Measurements from ENCODE around the gene ERP44.
"Not testable (repeated sequence)": the region's sequence is repeated elsewhere in the genome, so short reads cannot be mapped to it uniquely, and the experiment has no call there.

Gene ERP44

DNA sequence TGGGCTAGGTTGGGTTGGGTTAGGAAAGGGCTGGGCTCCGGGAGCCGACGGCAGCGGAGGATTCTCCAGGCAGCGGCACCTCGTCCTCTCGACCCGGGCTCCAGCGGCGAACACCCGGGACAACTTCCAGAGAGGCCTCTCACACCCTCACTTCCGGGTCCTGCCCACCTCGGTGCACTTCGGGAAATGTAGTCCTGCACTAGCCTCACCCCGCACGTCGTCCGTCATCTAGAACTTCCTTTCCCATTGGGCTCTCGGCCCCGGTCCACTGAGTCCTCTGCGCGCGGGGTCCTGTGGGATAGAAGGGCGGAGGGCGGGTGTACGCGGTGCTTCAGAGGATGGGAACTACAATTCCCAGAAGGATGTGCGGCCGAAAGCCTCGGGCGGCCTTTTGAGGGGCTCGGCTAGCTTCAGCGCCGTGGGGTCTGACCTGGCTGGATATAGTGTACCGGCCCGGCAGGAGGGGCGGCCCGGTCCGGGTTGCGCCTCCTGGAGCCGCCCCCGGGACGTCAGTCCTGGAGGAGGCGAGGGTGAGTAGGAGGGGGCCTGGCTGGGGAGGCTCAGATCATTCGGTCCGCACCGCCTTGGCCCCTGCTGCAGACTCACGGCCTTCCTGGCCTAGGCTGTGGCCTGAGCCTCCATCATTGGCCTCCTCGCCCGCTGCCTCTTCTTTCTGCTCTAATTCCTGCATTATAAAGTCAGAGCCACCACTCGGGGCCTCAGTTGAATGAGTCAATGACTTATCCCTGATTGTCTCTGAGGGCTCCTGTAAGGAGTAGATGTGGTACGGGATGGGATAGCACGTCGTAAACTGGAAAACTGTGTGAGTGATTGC, at the start of gene ERP44, which contains the start of gene INVS:
Gene ERP44 (minus strand): TSS at position 114 of the 835 bp plus-strand sequence. CDS start 160 bp downstream, outside the sequence.
Gene INVS (plus strand): TSS at position 357 of the 835 bp plus-strand sequence. CDS start 5,279 bp downstream, outside the sequence.
- DNase-seq (ENCODE audit: low read depth in 3 of 3) = peak; percentile 96 to 98 (median 96)

GRCh38 chr9:100145976-100146375, 47.2 kb upstream of the ERP44 start:
- not testable (repeated sequence) for DNase-seq (ENCODE audit: low read depth in 3 of 3)

DNA sequence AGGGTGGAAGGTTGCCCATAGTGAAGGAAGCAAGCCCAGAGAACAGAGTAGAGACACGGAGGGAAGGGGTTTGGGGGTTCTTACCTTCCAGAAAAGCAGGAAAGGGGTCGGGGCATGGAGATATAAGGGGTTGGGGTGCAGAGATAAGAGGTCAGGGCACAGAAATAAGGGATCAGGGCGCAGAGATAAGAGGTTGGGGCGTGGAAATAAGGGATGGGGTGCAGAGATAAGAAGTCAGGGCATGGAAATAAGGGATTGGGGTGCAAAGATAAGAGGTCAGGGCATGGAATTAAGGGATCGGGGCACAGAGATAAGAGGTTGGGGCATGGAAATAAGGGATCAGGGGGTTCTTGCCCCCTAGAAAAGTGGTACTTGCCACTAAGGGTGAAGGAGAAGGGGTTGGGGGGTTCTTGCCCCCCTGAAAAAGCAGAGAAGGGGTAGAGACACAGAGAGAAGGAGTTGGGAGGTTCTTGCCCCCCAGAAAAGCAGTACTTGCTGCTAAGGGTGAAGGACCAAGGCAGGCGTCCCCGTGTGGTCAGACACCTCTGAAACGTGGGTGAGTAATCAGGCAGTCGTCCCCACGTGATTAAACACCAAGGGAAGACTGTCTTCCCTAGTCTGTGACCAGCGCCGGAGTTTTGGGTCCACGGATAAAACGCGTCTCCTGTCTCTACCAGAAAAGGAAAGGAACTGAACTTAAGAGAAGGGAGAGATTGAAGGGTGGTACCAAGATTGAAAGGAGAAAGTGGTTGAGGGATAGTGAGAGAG, 46.6 kb upstream of the ERP44 start:
- not testable (repeated sequence) for DNase-seq (ENCODE audit: low read depth in 3 of 3)

- not testable (repeated sequence) for DNase-seq (ENCODE audit: low read depth in 3 of 3)
Measured at GRCh38 chr9:100141862-100142261, 43.1 kb upstream of the ERP44 start.

DNA sequence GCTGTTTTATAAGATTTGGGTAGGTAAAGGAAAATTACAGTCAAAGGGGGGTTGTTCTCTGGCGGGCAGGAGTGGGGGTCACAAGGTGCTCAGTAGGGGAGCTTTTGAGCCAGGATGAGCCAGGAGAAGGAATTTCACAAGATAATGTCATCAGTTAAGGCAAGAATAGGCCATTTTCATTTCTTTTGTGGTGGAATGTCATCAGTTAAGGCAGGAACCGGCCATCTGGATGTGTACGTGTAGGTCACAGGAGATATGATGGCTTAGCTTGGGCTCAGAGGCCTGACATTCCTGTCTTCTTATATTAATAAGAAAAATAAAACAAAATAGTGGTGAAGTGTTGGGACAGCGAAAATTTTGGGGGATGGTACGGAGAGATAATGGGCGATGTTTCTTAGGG, 41.5 kb upstream of the ERP44 start:
- DNase-seq (ENCODE audit: low read depth in 3 of 3) = not testable (repeated sequence)

- DNase-seq (ENCODE audit: low read depth in 3 of 3) = not testable (repeated sequence)
Measured at GRCh38 chr9:100136799-100137198, 38.0 kb upstream of the ERP44 start.

DNA sequence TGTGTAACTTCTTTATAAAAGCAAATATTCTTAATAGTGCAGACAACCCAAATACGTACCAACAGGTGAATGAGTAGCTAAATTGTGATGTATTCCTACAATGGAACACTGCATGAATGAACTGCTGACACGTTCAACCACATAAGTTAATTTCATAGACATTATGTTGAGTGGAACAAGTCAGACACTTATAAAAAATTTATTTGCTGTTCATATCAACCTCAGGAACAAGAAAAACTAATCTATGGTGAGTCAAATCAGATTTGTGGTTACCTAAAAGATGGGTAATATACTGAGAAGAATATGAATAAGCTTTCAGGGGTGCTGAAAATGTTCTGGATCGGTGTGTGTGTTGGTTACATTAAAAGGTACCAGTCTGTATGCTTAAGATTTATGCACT, 35.9 kb upstream of the ERP44 start:
- no peak for DNase-seq (ENCODE audit: low read depth in 3 of 3)

DNA sequence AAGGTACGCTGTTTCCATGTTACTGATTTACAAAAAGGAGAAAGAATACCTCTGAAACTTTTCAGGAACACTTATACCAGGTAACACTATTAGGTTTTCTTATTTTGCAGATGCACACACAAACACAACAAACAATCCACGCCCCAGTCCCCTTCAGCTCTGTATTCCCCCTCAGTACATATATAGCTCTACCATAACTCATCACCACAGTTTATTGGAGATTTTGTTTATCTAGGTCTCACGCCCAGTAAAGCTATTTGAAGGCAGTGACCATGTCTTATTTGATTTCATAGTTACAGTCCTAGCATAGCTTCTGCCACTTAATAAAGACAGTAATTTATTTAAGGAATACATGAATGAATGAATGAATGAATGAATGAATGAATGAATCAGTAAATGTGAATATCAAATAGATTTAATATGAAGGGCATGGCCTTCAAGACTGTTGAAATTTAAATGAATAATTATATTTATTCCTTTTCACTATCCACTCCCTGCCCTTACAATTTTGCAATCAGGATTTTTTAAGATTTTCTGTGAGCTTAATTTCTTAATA, 33.2 kb upstream of the ERP44 start:
- no peak for DNase-seq (ENCODE audit: low read depth in 3 of 3)

GRCh38 chr9:100131216-100131615, 32.4 kb upstream of the ERP44 start:
- DNase-seq (ENCODE audit: low read depth in 3 of 3) = no peak

DNA sequence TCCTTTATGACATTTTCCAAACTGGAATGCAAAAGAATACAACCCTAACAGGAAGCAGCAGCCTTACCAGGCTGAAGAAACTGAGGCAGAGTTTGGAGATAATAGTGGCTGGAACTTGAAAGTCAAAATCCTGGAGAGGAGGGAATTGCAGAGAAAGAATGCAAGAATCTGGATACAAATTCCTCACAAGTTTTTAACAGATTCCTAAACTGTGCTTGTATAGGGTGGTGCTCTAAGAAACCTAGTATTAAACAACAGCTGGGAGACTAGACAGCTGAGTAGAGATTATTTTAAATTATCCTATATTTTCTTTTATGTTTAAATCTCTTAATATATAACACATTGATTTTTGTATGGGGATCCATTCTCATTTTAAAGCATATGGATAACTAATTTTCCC, 31.0 kb upstream of the ERP44 start:
- no peak for DNase-seq (ENCODE audit: low read depth in 3 of 3)

DNA sequence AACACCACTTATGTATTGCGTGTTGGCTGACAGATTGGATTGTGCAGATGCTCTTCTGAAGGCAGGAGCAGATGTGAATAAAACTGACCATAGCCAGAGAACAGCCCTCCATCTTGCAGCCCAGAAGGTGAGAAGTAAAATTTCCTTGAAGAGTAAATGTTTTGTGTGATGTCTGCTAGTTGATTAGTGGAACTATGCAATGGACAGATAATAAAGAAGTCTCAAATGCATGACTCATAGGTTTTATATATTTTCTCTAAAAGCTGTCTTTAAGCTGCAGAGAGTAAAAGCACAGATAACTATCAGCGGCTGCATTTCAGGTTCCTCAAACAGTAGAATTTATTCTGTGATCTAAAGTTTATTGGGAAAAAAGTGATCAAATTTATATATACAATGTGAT, 27.6 kb upstream of the ERP44 start:
- DNase-seq (ENCODE audit: low read depth in 3 of 3) = no peak

GRCh38 chr9:100125910-100126309, 27.1 kb upstream of the ERP44 start:
- DNase-seq (ENCODE audit: low read depth in 3 of 3) = no peak

- no peak for DNase-seq (ENCODE audit: low read depth in 3 of 3)
Measured at GRCh38 chr9:100125236-100125635, 26.4 kb upstream of the ERP44 start.

GRCh38 chr9:100120286-100120685, 21.5 kb upstream of the ERP44 start:
- no peak for DNase-seq (ENCODE audit: low read depth in 3 of 3)

DNA sequence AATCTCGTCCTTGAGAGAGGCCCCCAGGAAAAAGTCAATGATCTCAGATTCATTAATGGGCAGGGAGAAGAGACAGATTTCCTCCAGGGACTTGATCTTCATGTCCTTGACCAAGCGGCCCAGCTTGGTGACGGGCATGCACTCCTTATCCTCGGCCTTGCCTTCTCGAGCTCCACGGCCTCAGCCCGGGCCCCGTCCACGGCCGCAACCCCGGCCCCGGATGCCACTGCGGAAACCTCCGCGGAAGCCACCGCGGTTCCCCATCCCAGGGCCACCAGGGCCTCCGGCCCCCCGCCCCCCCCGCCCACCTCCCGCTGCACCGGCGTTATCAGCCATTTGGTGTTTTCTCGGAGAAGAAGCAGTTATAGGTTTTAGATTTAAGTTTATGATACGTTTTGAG, 18.5 kb upstream of the ERP44 start:
- DNase-seq (ENCODE audit: low read depth in 3 of 3) = no peak

DNA sequence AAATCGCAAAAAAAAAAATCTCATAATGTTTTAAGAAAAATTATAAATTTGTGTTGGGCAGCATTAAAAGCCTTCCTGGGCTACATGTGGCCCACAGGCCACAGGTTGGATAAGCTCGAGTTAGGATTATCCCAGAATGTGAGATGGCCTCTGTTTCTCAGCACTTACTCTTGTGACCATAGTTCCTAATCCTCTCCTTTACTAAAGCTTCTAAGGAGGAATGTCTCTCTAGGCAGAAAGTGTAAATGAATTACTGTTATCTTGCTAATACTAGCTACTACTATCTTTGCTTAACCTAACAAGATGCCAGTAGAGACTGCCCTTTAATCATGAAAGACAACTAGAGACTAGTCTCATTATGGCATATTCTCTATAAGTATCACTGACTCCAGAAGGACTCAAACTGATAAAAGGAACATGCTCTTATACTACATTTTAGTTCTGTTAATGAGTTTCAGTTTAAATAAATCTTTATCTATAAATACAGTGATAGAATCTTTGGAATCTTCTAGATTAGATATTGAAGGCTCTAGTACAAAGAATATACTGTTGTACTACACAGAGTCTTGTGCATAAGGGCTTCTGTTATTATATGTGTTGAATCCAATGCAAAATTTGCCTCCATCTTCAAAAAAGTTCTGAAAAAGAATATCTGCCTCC, 14.0 kb upstream of the ERP44 start:
- no peak for DNase-seq (ENCODE audit: low read depth in 3 of 3)

- DNase-seq (ENCODE audit: low read depth in 3 of 3) = no peak
Measured at GRCh38 chr9:100111235-100111634, 12.4 kb upstream of the ERP44 start.

DNA sequence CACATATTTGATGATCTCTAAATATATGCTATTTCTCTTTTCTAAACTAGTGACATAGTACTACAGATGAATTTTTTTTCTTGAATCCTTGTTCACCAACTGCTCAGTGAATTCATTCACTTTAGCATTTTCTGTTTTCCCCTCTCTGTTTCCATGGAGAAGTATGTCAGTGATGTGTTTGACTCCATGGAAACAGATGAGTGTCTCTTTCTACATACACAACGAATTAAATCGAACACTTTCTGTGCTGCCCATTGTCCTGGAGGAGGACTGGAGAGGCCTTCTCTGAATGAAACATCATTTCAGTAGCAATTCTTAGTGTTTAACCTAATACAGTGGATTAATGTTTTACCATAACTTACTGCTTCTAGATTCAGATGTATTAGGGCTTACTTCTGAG, 9.8 kb upstream of the ERP44 start:
- no peak for DNase-seq (ENCODE audit: low read depth in 3 of 3)

DNA sequence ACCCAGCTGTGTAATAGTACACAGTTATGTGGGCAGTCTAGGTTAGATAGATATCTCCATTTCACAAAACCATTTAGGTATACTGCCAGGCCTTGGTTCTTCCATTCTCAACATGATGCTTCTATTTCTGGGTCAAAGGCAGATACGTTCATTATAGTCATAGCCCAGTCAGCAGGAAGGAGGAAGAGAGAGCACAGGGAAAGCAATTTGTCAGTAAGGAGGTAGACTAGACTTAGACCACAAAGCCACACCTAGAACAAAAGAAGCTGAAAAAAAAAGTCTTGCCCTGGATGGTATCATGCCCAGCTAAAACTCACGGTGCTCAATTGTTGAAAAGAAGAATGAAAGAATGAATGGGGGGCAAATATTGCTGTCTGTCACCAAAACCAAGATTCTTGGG, 7.8 kb upstream of the ERP44 start:
- DNase-seq (ENCODE audit: low read depth in 3 of 3) = no peak

GRCh38 chr9:100105861-100106260, 7.1 kb upstream of the ERP44 start:
- DNase-seq (ENCODE audit: low read depth in 3 of 3) = no peak

DNA sequence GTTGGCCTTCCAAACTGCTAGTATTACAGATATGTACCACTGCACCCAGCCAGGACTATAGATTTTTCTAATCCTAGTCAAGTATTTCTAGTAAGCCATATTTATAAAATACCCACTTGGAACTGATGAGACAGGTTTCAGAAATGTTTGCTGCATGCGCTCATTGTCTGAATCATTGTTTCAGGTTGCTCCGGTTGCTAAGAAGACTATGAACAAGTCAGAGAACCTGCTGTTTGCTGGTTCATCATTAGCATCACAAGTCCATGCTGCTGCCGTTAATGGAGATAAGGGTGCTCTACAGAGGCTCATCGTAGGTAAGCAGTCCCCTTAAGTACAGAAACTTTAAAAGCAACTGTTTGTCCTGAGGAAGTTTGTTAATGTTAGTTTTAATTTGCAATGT, 5.5 kb upstream of the ERP44 start:
- no peak for DNase-seq (ENCODE audit: low read depth in 3 of 3)

DNA sequence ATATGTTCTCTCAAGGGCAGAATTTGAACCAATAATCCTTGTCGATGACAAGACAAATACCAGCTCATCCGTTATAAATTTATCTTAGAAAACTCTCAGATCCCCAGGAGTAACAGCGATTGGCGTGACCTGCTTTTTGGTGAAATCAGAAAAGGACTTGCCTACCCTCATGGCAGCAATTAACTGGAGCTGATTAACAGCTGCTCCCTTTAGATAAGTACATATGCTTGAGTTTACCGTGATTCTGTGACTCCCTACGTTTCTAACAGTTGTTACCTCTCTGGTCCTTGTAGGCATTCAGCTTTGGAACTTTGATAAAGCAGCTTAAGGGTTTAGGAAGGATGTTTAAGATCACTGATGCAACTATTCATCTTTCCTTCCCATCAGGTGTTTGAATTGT, 2.8 kb upstream of the ERP44 start:
- no peak for DNase-seq (ENCODE audit: low read depth in 3 of 3)

Data from stimulated activated CD4-positive, alpha-beta T cell treated with anti-CD3 and anti-CD28 coated beads, TNF-alpha, amount 100 ng/mL, for 24 hours (primary cell).